Measurements from ENCODE around the gene ASTE1. TPM values are rescaled to one million over a fixed set of nuclear protein-coding genes. Genes with fewer than 3 reads are reported as not detected.
"Not testable (repeated sequence)": the region's sequence is repeated elsewhere in the genome, so short reads cannot be mapped to it uniquely, and the experiment has no call there.

Gene ASTE1
- total RNA-seq, 4 donors from 2014 or later, result 1.2 to 2.0 (median 1.5) TPM

- Histone ChIP-seq H3K4me1 (no peaks in the 10 kb centered on the region), H3K27ac (no peak overlapping the region), H3K9me3 (no peaks in the 10 kb centered on the region), H3K36me3 (peaks cover 0 to 21% of the 10 kb centered on the region in 2 donors), H3K4me3 (no peak overlapping the region), H3K27me3 (no peaks in the 10 kb centered on the region)
- intact Hi-C loops (cut with DNase I; ENCODE audit: low total_unique reads), result no loop called here
- in situ Hi-C loops (cut with MboI; ENCODE audit: low sequenced_read_pairs in 4 of 4), result no loop called here
- DNase-seq (no peak), ATAC-seq (no peak)
- TF ChIP-seq CTCF (IDR thresholded peaks at IDR 0.05 in 4 of 5, conservative IDR thresholded peaks at IDR 0.05 in 1 of 5) (no peak), POLR2A (IDR thresholded peaks at IDR 0.05) (no peak)
These were observed 49.9 kb downstream of the ASTE1 start for GRCh38 chr3:130976706-130977105.

GRCh38 chr3:130975251-130975650 lies 51.4 kb downstream of the ASTE1 start:
- Histone ChIP-seq H3K27me3 (no peaks in the 10 kb centered on the region), H3K9me3 (no peaks in the 10 kb centered on the region), H3K27ac (no peak overlapping the region), H3K4me1 (no peaks in the 10 kb centered on the region), H3K4me3 (no peak overlapping the region), H3K36me3 (peaks cover 0 to 10% of the 10 kb centered on the region in 2 donors)
- intact Hi-C loops (cut with DNase I; ENCODE audit: low total_unique reads) (no loop called here), in situ Hi-C loops (cut with MboI; ENCODE audit: low sequenced_read_pairs in 4 of 4) (no loop called here)
- ATAC-seq (no peak), DNase-seq (no peak)
- TF ChIP-seq POLR2A (IDR thresholded peaks at IDR 0.05) (no peak), CTCF (IDR thresholded peaks at IDR 0.05 in 4 of 5, conservative IDR thresholded peaks at IDR 0.05 in 1 of 5) (no peak)

GRCh38 chr3:130974201-130974600 lies 52.4 kb downstream of the ASTE1 start:
- no peaks in the 10 kb centered on the region for H3K27me3 ChIP-seq
- ATAC-seq (no peak), DNase-seq (no peak)
- in situ Hi-C loops (cut with MboI; ENCODE audit: low sequenced_read_pairs in 4 of 4), result no loop called here
- intact Hi-C loops (cut with DNase I; ENCODE audit: low total_unique reads), result no loop called here
- no peak overlapping the region for H3K27ac ChIP-seq
- no peak overlapping the region for H3K4me3 ChIP-seq
- peaks cover 3 to 18% of the 10 kb centered on the region in 2 donors for H3K36me3 ChIP-seq
- no peaks in the 10 kb centered on the region for H3K9me3 ChIP-seq
- no peaks in the 10 kb centered on the region for H3K4me1 ChIP-seq
- no peak for TF ChIP-seq POLR2A (IDR thresholded peaks at IDR 0.05)
- TF ChIP-seq CTCF (IDR thresholded peaks at IDR 0.05 in 4 of 5, conservative IDR thresholded peaks at IDR 0.05 in 1 of 5), result no peak

- DNase-seq (no peak), ATAC-seq (no peak)
- no peak overlapping the region for H3K27ac ChIP-seq
- H3K9me3 ChIP-seq, result no peaks in the 10 kb centered on the region
- in situ Hi-C loops (cut with MboI; ENCODE audit: low sequenced_read_pairs in 4 of 4), result no loop called here
- H3K4me1 ChIP-seq, result no peaks in the 10 kb centered on the region
- H3K27me3 ChIP-seq, result no peaks in the 10 kb centered on the region
- TF ChIP-seq CTCF (IDR thresholded peaks at IDR 0.05 in 4 of 5, conservative IDR thresholded peaks at IDR 0.05 in 1 of 5), result no peak
- no peak for TF ChIP-seq POLR2A (IDR thresholded peaks at IDR 0.05)
- intact Hi-C loops (cut with DNase I; ENCODE audit: low total_unique reads), result no loop called here
- no peak overlapping the region for H3K4me3 ChIP-seq
- H3K36me3 ChIP-seq, result peaks cover 4 to 24% of the 10 kb centered on the region in 2 donors
These were observed 53.2 kb downstream of the ASTE1 start for GRCh38 chr3:130973406-130973805.

- H3K36me3 ChIP-seq, result peaks cover 4 to 30% of the 10 kb centered on the region in 2 donors
- in situ Hi-C loops (cut with MboI; ENCODE audit: low sequenced_read_pairs in 4 of 4); H3K27ac ChIP-seq; H3K4me1 ChIP-seq; H3K9me3 ChIP-seq; DNase-seq; intact Hi-C loops (cut with DNase I; ENCODE audit: low total_unique reads); H3K4me3 ChIP-seq; ATAC-seq; H3K27me3 ChIP-seq: not testable (repeated sequence)
These were observed 54.0 kb downstream of the ASTE1 start for GRCh38 chr3:130972592-130972991.
